WTC11 (cell line): ENCODE data around the gene TSPAN5.

Experiments
- ATF1 ChIP-seq: sonication (generic); formaldehyde crosslinking; IDR thresholded peaks from 2 replicates; pipeline ENCODE4 v1.8.1; 2023; ENCODE audit warnings: mild to moderate bottlenecking, moderate library complexity, missing genetic modification reagents
- ESRRA ChIP-seq: sonication (generic); formaldehyde crosslinking; IDR thresholded peaks from 2 replicates; pipeline ENCODE4 v1.8.1; 2022; ENCODE audit warnings: mild to moderate bottlenecking, missing genetic modification reagents, borderline replicate concordance
- ZNF121 ChIP-seq: sonication (generic); formaldehyde crosslinking; IDR thresholded peaks from 2 replicates; pipeline ENCODE4 v1.8.0; 2023; ENCODE audit warnings: missing genetic modification reagents
- ZNF138 ChIP-seq: sonication (generic); formaldehyde crosslinking; conservative IDR thresholded peaks from 2 replicates; pipeline ENCODE4 v1.8.1; 2022; ENCODE audit warnings: mild to moderate bottlenecking, moderate library complexity, missing genetic modification reagents
- ZNF671 ChIP-seq: fragments of 250-450 bp; sonication (Bioruptor Pico); IDR thresholded peaks from 2 replicates; pipeline ENCODE4 v1.8.0; 2021; ENCODE audit warnings: mild to moderate bottlenecking
- TF ChIP-seq, protein P1 (sequence below): fragments of 200-600 bp; IDR thresholded peaks from 2 replicates; pipeline ENCODE4 v1.8.0; 2022; ENCODE audit warnings: antibody characterized with exemption
- TF ChIP-seq, protein P2 (sequence below): sonication (generic); formaldehyde crosslinking; IDR thresholded peaks from 2 replicates; pipeline ENCODE4 v1.8.1; 2022; ENCODE audit warnings: low read depth, missing genetic modification reagents, borderline replicate concordance

DNA sequence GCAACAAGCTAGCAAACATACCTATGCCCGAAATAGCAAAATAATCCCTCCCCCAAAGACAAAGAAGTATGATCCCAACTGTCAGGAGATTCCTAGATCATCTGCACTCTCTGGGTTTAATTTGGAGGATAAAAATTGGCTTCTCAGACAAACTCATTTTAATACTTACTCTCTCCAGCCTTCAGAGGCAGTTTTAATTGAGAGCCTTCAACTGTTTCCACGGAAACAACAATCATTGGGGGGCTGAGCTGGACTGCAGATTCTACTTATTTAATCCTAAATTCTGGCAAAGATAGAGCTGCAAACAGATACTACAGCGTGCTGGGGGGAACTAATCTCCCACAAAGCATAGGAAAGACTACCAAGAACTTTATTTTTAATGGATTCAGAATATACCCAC, 168.2 kb downstream of the TSPAN5 start:
- TF ChIP-seq, protein P1, sequence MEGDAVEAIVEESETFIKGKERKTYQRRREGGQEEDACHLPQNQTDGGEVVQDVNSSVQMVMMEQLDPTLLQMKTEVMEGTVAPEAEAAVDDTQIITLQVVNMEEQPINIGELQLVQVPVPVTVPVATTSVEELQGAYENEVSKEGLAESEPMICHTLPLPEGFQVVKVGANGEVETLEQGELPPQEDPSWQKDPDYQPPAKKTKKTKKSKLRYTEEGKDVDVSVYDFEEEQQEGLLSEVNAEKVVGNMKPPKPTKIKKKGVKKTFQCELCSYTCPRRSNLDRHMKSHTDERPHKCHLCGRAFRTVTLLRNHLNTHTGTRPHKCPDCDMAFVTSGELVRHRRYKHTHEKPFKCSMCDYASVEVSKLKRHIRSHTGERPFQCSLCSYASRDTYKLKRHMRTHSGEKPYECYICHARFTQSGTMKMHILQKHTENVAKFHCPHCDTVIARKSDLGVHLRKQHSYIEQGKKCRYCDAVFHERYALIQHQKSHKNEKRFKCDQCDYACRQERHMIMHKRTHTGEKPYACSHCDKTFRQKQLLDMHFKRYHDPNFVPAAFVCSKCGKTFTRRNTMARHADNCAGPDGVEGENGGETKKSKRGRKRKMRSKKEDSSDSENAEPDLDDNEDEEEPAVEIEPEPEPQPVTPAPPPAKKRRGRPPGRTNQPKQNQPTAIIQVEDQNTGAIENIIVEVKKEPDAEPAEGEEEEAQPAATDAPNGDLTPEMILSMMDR: no peak
- TF ChIP-seq ZNF121 (CRISPR knock-in tag): no peak
- TF ChIP-seq, protein P2, sequence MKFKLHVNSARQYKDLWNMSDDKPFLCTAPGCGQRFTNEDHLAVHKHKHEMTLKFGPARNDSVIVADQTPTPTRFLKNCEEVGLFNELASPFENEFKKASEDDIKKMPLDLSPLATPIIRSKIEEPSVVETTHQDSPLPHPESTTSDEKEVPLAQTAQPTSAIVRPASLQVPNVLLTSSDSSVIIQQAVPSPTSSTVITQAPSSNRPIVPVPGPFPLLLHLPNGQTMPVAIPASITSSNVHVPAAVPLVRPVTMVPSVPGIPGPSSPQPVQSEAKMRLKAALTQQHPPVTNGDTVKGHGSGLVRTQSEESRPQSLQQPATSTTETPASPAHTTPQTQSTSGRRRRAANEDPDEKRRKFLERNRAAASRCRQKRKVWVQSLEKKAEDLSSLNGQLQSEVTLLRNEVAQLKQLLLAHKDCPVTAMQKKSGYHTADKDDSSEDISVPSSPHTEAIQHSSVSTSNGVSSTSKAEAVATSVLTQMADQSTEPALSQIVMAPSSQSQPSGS (CRISPR knock-in tag): no peak
- no peak for TF ChIP-seq ATF1 (CRISPR knock-in tag)
- TF ChIP-seq ZNF138 (CRISPR knock-in tag): no peak
- TF ChIP-seq ESRRA (CRISPR knock-in tag): no peak
- no peak for TF ChIP-seq ZNF671
